ENCODE data around the gene SWAP70. TPM values are rescaled to one million over a fixed set of nuclear protein-coding genes. Genes with fewer than 3 reads are reported as not detected.
A peak's percentile ranks its signal among the peaks of the same experiment; 100 is the strongest.

The SWAP70 gene
- total and polyA plus RNA-seq, 9 of the 15 experiments (the other 6 are each of a cell fraction or from before 2014, with no cell fraction given) = 1.7 to 4.9 (median 3.9) TPM

- TF ChIP-seq REST (IDR thresholded peaks at IDR 0.05; ENCODE audit: borderline replicate concordance) (peak; percentile 76), REST (CRISPR knock-in tag; IDR thresholded peaks at IDR 0.05; ENCODE audit: low read depth) (no peak), HNRNPK (IDR thresholded peaks at IDR 0.05; ENCODE audit: low read depth, low read length, poor library complexity, severe bottlenecking) (no peak), NCOA6 (IDR thresholded peaks at IDR 0.05) (no peak), CBFB (CRISPR knock-in tag; IDR thresholded peaks at IDR 0.05) (no peak), ZNF175 (CRISPR knock-in tag; IDR thresholded peaks at IDR 0.05; ENCODE audit: low read depth) (0 out of 2 replicates have a peak, but pooled peaks have one; percentile 32), MEIS2 (IDR thresholded peaks at IDR 0.05; ENCODE audit: partially characterized antibody) (peak; percentile 78), ZNF263 (CRISPR knock-in tag; IDR thresholded peaks at IDR 0.05; ENCODE audit: borderline replicate concordance) (no peak), ELK3 (CRISPR knock-in tag; IDR thresholded peaks at IDR 0.05) (no peak), TAL1 (IDR thresholded peaks at IDR 0.05) (peak; percentile 78), MTA2 (IDR thresholded peaks at IDR 0.05; ENCODE audit: low read depth) (peak; percentile 63)
- TF ChIP-seq, protein P1, sequence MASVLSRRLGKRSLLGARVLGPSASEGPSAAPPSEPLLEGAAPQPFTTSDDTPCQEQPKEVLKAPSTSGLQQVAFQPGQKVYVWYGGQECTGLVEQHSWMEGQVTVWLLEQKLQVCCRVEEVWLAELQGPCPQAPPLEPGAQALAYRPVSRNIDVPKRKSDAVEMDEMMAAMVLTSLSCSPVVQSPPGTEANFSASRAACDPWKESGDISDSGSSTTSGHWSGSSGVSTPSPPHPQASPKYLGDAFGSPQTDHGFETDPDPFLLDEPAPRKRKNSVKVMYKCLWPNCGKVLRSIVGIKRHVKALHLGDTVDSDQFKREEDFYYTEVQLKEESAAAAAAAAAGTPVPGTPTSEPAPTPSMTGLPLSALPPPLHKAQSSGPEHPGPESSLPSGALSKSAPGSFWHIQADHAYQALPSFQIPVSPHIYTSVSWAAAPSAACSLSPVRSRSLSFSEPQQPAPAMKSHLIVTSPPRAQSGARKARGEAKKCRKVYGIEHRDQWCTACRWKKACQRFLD (CRISPR knock-in tag; IDR thresholded peaks at IDR 0.05) = 0 out of 2 replicates have a peak, but pooled peaks have one; percentile 30
- TF ChIP-seq, protein P2, sequence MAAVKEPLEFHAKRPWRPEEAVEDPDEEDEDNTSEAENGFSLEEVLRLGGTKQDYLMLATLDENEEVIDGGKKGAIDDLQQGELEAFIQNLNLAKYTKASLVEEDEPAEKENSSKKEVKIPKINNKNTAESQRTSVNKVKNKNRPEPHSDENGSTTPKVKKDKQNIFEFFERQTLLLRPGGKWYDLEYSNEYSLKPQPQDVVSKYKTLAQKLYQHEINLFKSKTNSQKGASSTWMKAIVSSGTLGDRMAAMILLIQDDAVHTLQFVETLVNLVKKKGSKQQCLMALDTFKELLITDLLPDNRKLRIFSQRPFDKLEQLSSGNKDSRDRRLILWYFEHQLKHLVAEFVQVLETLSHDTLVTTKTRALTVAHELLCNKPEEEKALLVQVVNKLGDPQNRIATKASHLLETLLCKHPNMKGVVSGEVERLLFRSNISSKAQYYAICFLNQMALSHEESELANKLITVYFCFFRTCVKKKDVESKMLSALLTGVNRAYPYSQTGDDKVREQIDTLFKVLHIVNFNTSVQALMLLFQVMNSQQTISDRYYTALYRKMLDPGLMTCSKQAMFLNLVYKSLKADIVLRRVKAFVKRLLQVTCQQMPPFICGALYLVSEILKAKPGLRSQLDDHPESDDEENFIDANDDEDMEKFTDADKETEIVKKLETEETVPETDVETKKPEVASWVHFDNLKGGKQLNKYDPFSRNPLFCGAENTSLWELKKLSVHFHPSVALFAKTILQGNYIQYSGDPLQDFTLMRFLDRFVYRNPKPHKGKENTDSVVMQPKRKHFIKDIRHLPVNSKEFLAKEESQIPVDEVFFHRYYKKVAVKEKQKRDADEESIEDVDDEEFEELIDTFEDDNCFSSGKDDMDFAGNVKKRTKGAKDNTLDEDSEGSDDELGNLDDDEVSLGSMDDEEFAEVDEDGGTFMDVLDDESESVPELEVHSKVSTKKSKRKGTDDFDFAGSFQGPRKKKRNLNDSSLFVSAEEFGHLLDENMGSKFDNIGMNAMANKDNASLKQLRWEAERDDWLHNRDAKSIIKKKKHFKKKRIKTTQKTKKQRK (IDR thresholded peaks at IDR 0.05; ENCODE audit: borderline replicate concordance, low read depth, low read length) = no peak
These were observed 120.9 kb downstream of the SWAP70 start (continued) for GRCh38 chr11:9784602-9785315.

Data from K562 (cell line).